Measurements from ENCODE around the gene MS4A4A. TPM values are rescaled to one million over a fixed set of nuclear protein-coding genes. Genes with fewer than 3 reads are reported as not detected.

Gene MS4A4A
- total and polyA plus RNA-seq, 2 of the 4 experiments (the other 2 are of a cell fraction): not detected

DNA sequence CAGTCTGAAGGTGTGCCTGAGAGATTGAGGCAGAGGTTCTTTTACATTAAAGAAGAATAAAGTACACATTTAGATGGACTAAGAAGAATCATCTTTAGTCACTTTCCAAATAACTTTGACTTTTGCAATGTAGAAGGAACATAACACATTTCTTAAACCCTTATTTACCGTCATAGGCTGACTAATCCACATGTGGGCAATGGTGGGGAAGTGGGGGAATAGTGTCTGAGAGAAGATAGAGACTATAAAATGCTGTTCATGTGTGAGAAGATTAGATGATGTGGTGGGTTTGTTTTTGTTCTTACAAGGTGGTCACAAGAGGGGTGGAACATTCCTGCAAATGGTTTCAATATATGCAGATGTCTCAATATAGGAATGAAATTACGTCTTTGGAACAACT lies 1.8 kb downstream of the MS4A4A start:
- dilution Hi-C loops (cut with HindIII; ENCODE audit: low sequenced_read_pairs, unreplicated experiment): no loop called here
- no peak overlapping the region for H3K4ac ChIP-seq (ENCODE audit: low read depth, low read length)
- in situ Hi-C loops (cut with MboI; ENCODE audit: low sequenced_read_pairs): no loop called here
- no peak overlapping the region for H2BK120ac ChIP-seq (ENCODE audit: low read depth, low read length)
- H3K79me1 ChIP-seq (ENCODE audit: low read depth in 1 of 2, low read length in 2 of 2): no peaks in the 10 kb centered on the region
- intact Hi-C loops (cut with micrococcal nuclease): no loop called here
- ChIA-PET CTCF (no interaction called here), POLR2A (ENCODE audit: unreplicated experiment) (no interaction called here)
- H3K9me1 ChIP-seq (ENCODE audit: insufficient read depth, low read length): no peaks in the 10 kb centered on the region
- no peak overlapping the region for H3K9ac ChIP-seq (ENCODE audit: low read depth, low read length)
- no peak overlapping the region for H2AK5ac ChIP-seq (ENCODE audit: low read depth, low read length)
- H4K20me1 ChIP-seq (ENCODE audit: insufficient read depth, low read length): no peaks in the 10 kb centered on the region
- no peak overlapping the region for H4K8ac ChIP-seq (ENCODE audit: low read depth in 2 of 2, low read length in 2 of 2)
- DNase-seq: no peak
- no peak overlapping the region for H3K23ac ChIP-seq (ENCODE audit: low read depth, low read length)
- no CpG with 5 or more reads among the region's 2 CpGs for WGBS, 2 experiments (ENCODE audit: extremely low coverage in 2 of 2, insufficient read length in 1 of 2)
- H2AK9ac ChIP-seq (replicated peaks; ENCODE audit: low read depth, low read length, poor library complexity): no peak overlapping the region
- H2AFZ ChIP-seq (replicated peaks; ENCODE audit: low read length, poor library complexity): no peak overlapping the region
- no peaks in the 10 kb centered on the region for H3K36me3 ChIP-seq (ENCODE audit: control insufficient read depth, insufficient read depth, low read length)
- ATAC-seq (ENCODE audit: low read depth): no peak
- H3K27me3 ChIP-seq (ENCODE audit: control insufficient read depth, insufficient read depth, low read length): no peaks in the 10 kb centered on the region
- H2BK20ac ChIP-seq (ENCODE audit: low read depth, low read length): no peak overlapping the region
- H2BK15ac ChIP-seq (ENCODE audit: low read depth, low read length): no peak overlapping the region
- TF ChIP-seq, protein P1, sequence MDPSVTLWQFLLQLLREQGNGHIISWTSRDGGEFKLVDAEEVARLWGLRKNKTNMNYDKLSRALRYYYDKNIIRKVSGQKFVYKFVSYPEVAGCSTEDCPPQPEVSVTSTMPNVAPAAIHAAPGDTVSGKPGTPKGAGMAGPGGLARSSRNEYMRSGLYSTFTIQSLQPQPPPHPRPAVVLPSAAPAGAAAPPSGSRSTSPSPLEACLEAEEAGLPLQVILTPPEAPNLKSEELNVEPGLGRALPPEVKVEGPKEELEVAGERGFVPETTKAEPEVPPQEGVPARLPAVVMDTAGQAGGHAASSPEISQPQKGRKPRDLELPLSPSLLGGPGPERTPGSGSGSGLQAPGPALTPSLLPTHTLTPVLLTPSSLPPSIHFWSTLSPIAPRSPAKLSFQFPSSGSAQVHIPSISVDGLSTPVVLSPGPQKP (IDR thresholded peaks at IDR 0.05; ENCODE audit: borderline replicate concordance, low read depth, low read length): no peak
- TF ChIP-seq BHLHE40 (IDR thresholded peaks at IDR 0.05; ENCODE audit: low read depth, low read length) (no peak), RAD21 (IDR thresholded peaks at IDR 0.05; ENCODE audit: low read length) (no peak), SMC3 (IDR thresholded peaks at IDR 0.05; ENCODE audit: low read depth, low read length) (no peak), NFE2L2 (IDR thresholded peaks at IDR 0.05; ENCODE audit: low read depth, low read length) (no peak), RCOR1 (IDR thresholded peaks at IDR 0.05; ENCODE audit: insufficient replicate concordance, low read length) (no peak), CHD1 (IDR thresholded peaks at IDR 0.05; ENCODE audit: low read depth, low read length) (no peak), MAFK (IDR thresholded peaks at IDR 0.05; ENCODE audit: low read depth, low read length) (no peak), MXI1 (IDR thresholded peaks at IDR 0.05; ENCODE audit: borderline replicate concordance, low read depth, low read length) (no peak), CEBPB (IDR thresholded peaks at IDR 0.05; ENCODE audit: low read depth, low read length) (no peak), FOS (IDR thresholded peaks at IDR 0.05; ENCODE audit: low read depth, low read length) (no peak), MAZ (IDR thresholded peaks at IDR 0.05; ENCODE audit: borderline replicate concordance, low read depth, low read length) (no peak), POLR2A (IDR thresholded peaks at IDR 0.05; ENCODE audit: low read depth, low read length) (no peak), RFX5 (IDR thresholded peaks at IDR 0.05; ENCODE audit: low read depth, low read length) (no peak)
- TF ChIP-seq, protein P2, sequence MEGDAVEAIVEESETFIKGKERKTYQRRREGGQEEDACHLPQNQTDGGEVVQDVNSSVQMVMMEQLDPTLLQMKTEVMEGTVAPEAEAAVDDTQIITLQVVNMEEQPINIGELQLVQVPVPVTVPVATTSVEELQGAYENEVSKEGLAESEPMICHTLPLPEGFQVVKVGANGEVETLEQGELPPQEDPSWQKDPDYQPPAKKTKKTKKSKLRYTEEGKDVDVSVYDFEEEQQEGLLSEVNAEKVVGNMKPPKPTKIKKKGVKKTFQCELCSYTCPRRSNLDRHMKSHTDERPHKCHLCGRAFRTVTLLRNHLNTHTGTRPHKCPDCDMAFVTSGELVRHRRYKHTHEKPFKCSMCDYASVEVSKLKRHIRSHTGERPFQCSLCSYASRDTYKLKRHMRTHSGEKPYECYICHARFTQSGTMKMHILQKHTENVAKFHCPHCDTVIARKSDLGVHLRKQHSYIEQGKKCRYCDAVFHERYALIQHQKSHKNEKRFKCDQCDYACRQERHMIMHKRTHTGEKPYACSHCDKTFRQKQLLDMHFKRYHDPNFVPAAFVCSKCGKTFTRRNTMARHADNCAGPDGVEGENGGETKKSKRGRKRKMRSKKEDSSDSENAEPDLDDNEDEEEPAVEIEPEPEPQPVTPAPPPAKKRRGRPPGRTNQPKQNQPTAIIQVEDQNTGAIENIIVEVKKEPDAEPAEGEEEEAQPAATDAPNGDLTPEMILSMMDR (conservative IDR thresholded peaks at IDR 0.05; ENCODE audit: low read depth, low read length): no peak
- TF ChIP-seq, protein P3, sequence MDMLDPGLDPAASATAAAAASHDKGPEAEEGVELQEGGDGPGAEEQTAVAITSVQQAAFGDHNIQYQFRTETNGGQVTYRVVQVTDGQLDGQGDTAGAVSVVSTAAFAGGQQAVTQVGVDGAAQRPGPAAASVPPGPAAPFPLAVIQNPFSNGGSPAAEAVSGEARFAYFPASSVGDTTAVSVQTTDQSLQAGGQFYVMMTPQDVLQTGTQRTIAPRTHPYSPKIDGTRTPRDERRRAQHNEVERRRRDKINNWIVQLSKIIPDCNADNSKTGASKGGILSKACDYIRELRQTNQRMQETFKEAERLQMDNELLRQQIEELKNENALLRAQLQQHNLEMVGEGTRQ (IDR thresholded peaks at IDR 0.05; ENCODE audit: low read depth, low read length): no peak
- BruUV-seq (replicated peaks): no TSS peak
- H3K4me1 ChIP-seq (ENCODE audit: control insufficient read depth, insufficient read depth, low read length): no peaks in the 10 kb centered on the region
- H3K18ac ChIP-seq (ENCODE audit: low read depth, low read length): no peak overlapping the region
- no peak overlapping the region for H3K4me3 ChIP-seq (ENCODE audit: insufficient read depth, low read depth, low read length)
- H2BK5ac ChIP-seq (ENCODE audit: low read depth, low read length, poor library complexity, severe bottlenecking): no peak overlapping the region
- no peak overlapping the region for H3K56ac ChIP-seq (ENCODE audit: extremely low read depth, insufficient read depth, low read length)
- no peak overlapping the region for H3K14ac ChIP-seq (replicated peaks; ENCODE audit: low read depth, low read length)
- H4K5ac ChIP-seq (ENCODE audit: low read depth, low read length): no peak overlapping the region
- H3K27ac ChIP-seq (ENCODE audit: insufficient read depth, low read length): no peak overlapping the region
- no peak overlapping the region for H3K4me2 ChIP-seq (ENCODE audit: low read depth, low read length)
- H3K9me3 ChIP-seq (ENCODE audit: control insufficient read depth, insufficient read depth, low read length): no peaks in the 10 kb centered on the region; the same call in none of the 2 replicates
- no peak overlapping the region for H4K91ac ChIP-seq (ENCODE audit: insufficient read depth, low read depth, low read length)

Data from IMR-90 (cell line).